Measurements from ENCODE around the gene TAS1R3.

GRCh38 chr1:1281533-1282321 is 49.4 kb upstream of the TAS1R3 start:
- TF ChIP-seq, protein P1, sequence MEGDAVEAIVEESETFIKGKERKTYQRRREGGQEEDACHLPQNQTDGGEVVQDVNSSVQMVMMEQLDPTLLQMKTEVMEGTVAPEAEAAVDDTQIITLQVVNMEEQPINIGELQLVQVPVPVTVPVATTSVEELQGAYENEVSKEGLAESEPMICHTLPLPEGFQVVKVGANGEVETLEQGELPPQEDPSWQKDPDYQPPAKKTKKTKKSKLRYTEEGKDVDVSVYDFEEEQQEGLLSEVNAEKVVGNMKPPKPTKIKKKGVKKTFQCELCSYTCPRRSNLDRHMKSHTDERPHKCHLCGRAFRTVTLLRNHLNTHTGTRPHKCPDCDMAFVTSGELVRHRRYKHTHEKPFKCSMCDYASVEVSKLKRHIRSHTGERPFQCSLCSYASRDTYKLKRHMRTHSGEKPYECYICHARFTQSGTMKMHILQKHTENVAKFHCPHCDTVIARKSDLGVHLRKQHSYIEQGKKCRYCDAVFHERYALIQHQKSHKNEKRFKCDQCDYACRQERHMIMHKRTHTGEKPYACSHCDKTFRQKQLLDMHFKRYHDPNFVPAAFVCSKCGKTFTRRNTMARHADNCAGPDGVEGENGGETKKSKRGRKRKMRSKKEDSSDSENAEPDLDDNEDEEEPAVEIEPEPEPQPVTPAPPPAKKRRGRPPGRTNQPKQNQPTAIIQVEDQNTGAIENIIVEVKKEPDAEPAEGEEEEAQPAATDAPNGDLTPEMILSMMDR (IDR thresholded peaks at IDR 0.05; ENCODE audit: low read depth, low read length, poor library complexity, severe bottlenecking) = no peak
- TF ChIP-seq EZH2phosphoT487 (IDR thresholded peaks at IDR 0.05; ENCODE audit: borderline replicate concordance, low read length) = no peak

All from DOHH2 (cell line).